ENCODE measurements around the gene RAX2.

- TF ChIP-seq CTCF (conservative IDR thresholded peaks at IDR 0.05): no peak
- TF ChIP-seq ZFX (IDR thresholded peaks at IDR 0.05): no peak
These were observed 9.6 kb upstream of the RAX2 start for GRCh38 chr19:3781603-3782002.
